IMR-90 (cell line): ENCODE results near the gene SAMD11.
"Not testable (repeated sequence)": the region's sequence is repeated elsewhere in the genome, so short reads cannot be mapped to it uniquely, and the experiment has no call there.

ENCODE experiments used
- CTCF ChIP-seq: conservative IDR thresholded peaks from 2 replicates; pipeline ENCODE4 v1.5.1; 2012; ENCODE audit warnings: mild to moderate bottlenecking, low read depth, low read length, improper control_type of control experiment
- POLR2A ChIP-seq: IDR thresholded peaks from 2 replicates; pipeline ENCODE4 v1.6.1; 2012; ENCODE audit warnings: mild to moderate bottlenecking, low read depth, low read length

GRCh38 chr1:988061-988460 is 64.3 kb downstream of the SAMD11 start:
- TF ChIP-seq CTCF, POLR2A: not testable (repeated sequence)
